ENCODE results near the gene ETHE1. TPM values are rescaled to one million over a fixed set of nuclear protein-coding genes. Genes with fewer than 3 reads are reported as not detected.

Gene ETHE1
- total and polyA plus RNA-seq, 2 of the 8 experiments (the other 6 are each of a cell fraction or from before 2014, with no cell fraction given): 19.9 to 96.0 TPM

DNA sequence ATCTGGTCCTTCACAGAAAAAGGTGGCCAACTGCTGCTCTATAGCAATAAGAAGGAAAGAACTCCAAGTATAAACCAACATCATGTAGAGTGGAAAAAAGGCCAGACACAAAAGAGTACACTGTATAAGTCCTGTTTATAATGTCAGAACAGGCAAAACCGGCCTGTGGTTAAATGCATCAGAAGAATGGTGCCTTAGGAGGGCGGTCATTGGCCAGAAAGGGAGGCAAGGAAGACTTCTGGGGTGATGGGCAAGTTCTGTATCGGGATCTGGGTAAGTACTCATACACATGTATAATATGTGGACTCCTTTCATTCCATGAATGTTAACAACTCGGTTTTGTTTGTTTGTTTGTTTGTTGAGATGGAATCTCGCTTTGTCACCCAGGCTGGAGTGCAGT lies 4.1 kb downstream of the ETHE1 start:
- FAIRE-seq (no peak), DNase-seq (ENCODE audit: low read depth in 1 of 2, low spot score in 2 of 2) (no peak)
- Histone ChIP-seq H4K20me1 (replicated peaks in 1 of 2; ENCODE audit: control insufficient read depth in 1 of 2, insufficient read depth in 2 of 2, low read length in 2 of 2) (peaks cover 0 to 1% of the 10 kb centered on the region in 2 experiments), H2AK5ac (ENCODE audit: low read depth, low read length) (no peak overlapping the region), H3K4me1 (replicated peaks in 1 of 4; ENCODE audit: control insufficient read depth in 3 of 4, insufficient read depth in 4 of 4, low read length in 3 of 4) (peaks cover 0 to 11% (median 5%) of the 10 kb centered on the region in 4 experiments; a peak in 6 of 7 replicates), H3K23me2 (ENCODE audit: low read depth, low read length) (peaks cover 15% of the 10 kb centered on the region), H3K23ac (ENCODE audit: insufficient read length) (no peak overlapping the region), H3K27ac (ENCODE audit: low read depth, low read length) (no peak overlapping the region), H3K27me3 (replicated peaks in 1 of 4; ENCODE audit: control insufficient read depth in 3 of 4, extremely low read depth in 1 of 4, insufficient read depth in 3 of 4, low read length in 3 of 4) (peaks cover 2 to 14% (median 10%) of the 10 kb centered on the region in 4 experiments), H2BK15ac (ENCODE audit: low read length) (no peak overlapping the region), H2AFZ (ENCODE audit: low read length) (no peak overlapping the region), H3K36me3 (ENCODE audit: control insufficient read depth in 2 of 4, insufficient read depth in 4 of 4, low read length in 3 of 4) (no peaks in the 10 kb centered on the region), H2BK20ac (ENCODE audit: low read length) (no peak overlapping the region), H3K18ac (ENCODE audit: extremely low read depth, low read length) (no peak overlapping the region), H4K91ac (replicated peaks; ENCODE audit: insufficient read length, low read length) (no peak overlapping the region), H3K4me2 (ENCODE audit: insufficient read depth in 1 of 2, low read depth in 2 of 2, low read length in 2 of 2) (no peak overlapping the region), H3K56ac (replicated peaks; ENCODE audit: insufficient read length, low read depth, low read length) (no peak overlapping the region), H4K8ac (ENCODE audit: extremely low read depth, insufficient read depth, low read length) (no peak overlapping the region), H3K4ac (replicated peaks; ENCODE audit: insufficient read length, low read depth, low read length) (no peak overlapping the region), H3K79me1 (ENCODE audit: low read depth, low read length) (no peaks in the 10 kb centered on the region), H3K9ac (replicated peaks in 1 of 4; ENCODE audit: extremely low read depth in 1 of 4, low read depth in 3 of 4, low read length in 3 of 4) (no peak overlapping the region), H3K14ac (ENCODE audit: insufficient read length) (no peak overlapping the region), H2BK120ac (replicated peaks; ENCODE audit: low read depth, low read length) (no peak overlapping the region), H3K9me3 (ENCODE audit: insufficient read depth in 2 of 2, low read depth in 1 of 2, low read length in 1 of 2) (no peaks in the 10 kb centered on the region; a peak in 1 of 4 replicates), H2BK5ac (ENCODE audit: low read depth, low read length) (no peak overlapping the region), H3K4me3 (ENCODE audit: extremely low read depth in 1 of 4, insufficient read depth in 2 of 4, low read depth in 3 of 4, low read length in 4 of 4) (no peak overlapping the region), H3K79me2 (ENCODE audit: control insufficient read depth in 1 of 2, insufficient read depth in 2 of 2, low read length in 2 of 2) (no peaks in the 10 kb centered on the region), H2BK12ac (ENCODE audit: low read depth, low read length) (no peak overlapping the region), H4K5ac (ENCODE audit: insufficient read length, low read depth, low read length) (no peak overlapping the region)
- POLR2A ChIA-PET (ENCODE audit: partially characterized antibody): interaction anchor here (0.6 kb wide), 1 partner anchor 26 kb away, joined by 3 read pairs; no protein-coding TSS in a partner anchor
- TF ChIP-seq CBX5 (IDR thresholded peaks at IDR 0.05; ENCODE audit: low read depth, low read length) (no peak), POLR2A (IDR thresholded peaks at IDR 0.05; ENCODE audit: control extremely low read depth in 1 of 2, low read depth in 2 of 2, low read length in 2 of 2) (no peak), KDM1A (IDR thresholded peaks at IDR 0.05; ENCODE audit: borderline replicate concordance, low read length) (no peak), BRCA1 (IDR thresholded peaks at IDR 0.05; ENCODE audit: low read depth, low read length) (no peak), EZH2 (IDR thresholded peaks at IDR 0.05; ENCODE audit: low read depth, low read length, severe bottlenecking) (no peak), RBBP5 (IDR thresholded peaks at IDR 0.05; ENCODE audit: borderline replicate concordance, low read depth, low read length) (no peak), POLR2AphosphoS5 (IDR thresholded peaks at IDR 0.05; ENCODE audit: low read depth, low read length) (no peak), HDAC6 (IDR thresholded peaks at IDR 0.05; ENCODE audit: low read depth, low read length) (no peak), SP1 (IDR thresholded peaks at IDR 0.05; ENCODE audit: low read depth, low read length) (no peak), CHD1 (IDR thresholded peaks at IDR 0.05; ENCODE audit: low read depth, low read length) (no peak), TBP (IDR thresholded peaks at IDR 0.05; ENCODE audit: low read depth, low read length) (no peak), TEAD4 (IDR thresholded peaks at IDR 0.05; ENCODE audit: low read depth, low read length) (no peak), KDM5A (IDR thresholded peaks at IDR 0.05; ENCODE audit: low read length) (no peak), CEBPB (IDR thresholded peaks at IDR 0.05; ENCODE audit: low read depth, low read length) (no peak), BCL11A (IDR thresholded peaks at IDR 0.05; ENCODE audit: low read depth in 2 of 2, low read length in 2 of 2) (no peak), NRF1 (IDR thresholded peaks at IDR 0.05; ENCODE audit: low read depth, low read length) (no peak), YY1 (IDR thresholded peaks at IDR 0.05; ENCODE audit: low read depth, low read length) (no peak)
- CTCF ChIA-PET (ENCODE audit: partially characterized antibody): interaction anchor here (0.7 to 10.0 kb wide), 7 partner anchors 13 to 131 kb away, joined by 3 to 192 read pairs (median 4); no protein-coding TSS in a partner anchor
- 84% methylated on average over 5 of the region's 5 CpGs; no CpG with 5 or more reads in 1 of the 2 experiments for WGBS, 2 experiments (ENCODE audit: extremely low coverage in 1 of 2, insufficient coverage in 1 of 2, insufficient read length in 1 of 2, insufficient replicate concordance in 2 of 2, low coverage in 1 of 2, low lambda C conversion rate in 2 of 2, missing lambda C conversion rate in 1 of 2)

Measured in H1 (cell line).